ENCODE data around the gene PCDH10. TPM values are rescaled to one million over a fixed set of nuclear protein-coding genes. Genes with fewer than 3 reads are reported as not detected.

Gene PCDH10
- total RNA-seq, 4 donors from 2014 or later: 0.37 to 0.39 TPM; not detected in 2

- TF ChIP-seq, protein P1, sequence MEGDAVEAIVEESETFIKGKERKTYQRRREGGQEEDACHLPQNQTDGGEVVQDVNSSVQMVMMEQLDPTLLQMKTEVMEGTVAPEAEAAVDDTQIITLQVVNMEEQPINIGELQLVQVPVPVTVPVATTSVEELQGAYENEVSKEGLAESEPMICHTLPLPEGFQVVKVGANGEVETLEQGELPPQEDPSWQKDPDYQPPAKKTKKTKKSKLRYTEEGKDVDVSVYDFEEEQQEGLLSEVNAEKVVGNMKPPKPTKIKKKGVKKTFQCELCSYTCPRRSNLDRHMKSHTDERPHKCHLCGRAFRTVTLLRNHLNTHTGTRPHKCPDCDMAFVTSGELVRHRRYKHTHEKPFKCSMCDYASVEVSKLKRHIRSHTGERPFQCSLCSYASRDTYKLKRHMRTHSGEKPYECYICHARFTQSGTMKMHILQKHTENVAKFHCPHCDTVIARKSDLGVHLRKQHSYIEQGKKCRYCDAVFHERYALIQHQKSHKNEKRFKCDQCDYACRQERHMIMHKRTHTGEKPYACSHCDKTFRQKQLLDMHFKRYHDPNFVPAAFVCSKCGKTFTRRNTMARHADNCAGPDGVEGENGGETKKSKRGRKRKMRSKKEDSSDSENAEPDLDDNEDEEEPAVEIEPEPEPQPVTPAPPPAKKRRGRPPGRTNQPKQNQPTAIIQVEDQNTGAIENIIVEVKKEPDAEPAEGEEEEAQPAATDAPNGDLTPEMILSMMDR (IDR thresholded peaks at IDR 0.05): no peak
- no peak for TF ChIP-seq POLR2A (IDR thresholded peaks at IDR 0.05)
- intact Hi-C loops (cut with DNase I; ENCODE audit: low total_unique reads): no loop called here
- DNase-seq (ENCODE audit: low spot score in 2 of 2): no peak
- no peak overlapping the region for H3K4me3 ChIP-seq (ENCODE audit: low read depth, poor library complexity, severe bottlenecking)
Measured at GRCh38 chr4:133129237-133129636, 19.9 kb upstream of the PCDH10 start.

- 69 to 78% methylated on average over 2 of the region's 2 CpGs for WGBS, 2 donors
- intact Hi-C loops (cut with DNase I; ENCODE audit: low total_unique reads): no loop called here
- no peak for DNase-seq (ENCODE audit: low spot score in 2 of 2)
- no peak for TF ChIP-seq POLR2A (IDR thresholded peaks at IDR 0.05)
- TF ChIP-seq, protein P1 (IDR thresholded peaks at IDR 0.05): no peak
- H3K4me3 ChIP-seq (ENCODE audit: low read depth, poor library complexity, severe bottlenecking): no peak overlapping the region
Measured at GRCh38 chr4:133130171-133130570, 18.9 kb upstream of the PCDH10 start.

GRCh38 chr4:133131829-133132460 lies 17.1 kb upstream of the PCDH10 start:
- intact Hi-C loops (cut with DNase I; ENCODE audit: low total_unique reads): no loop called here
- no peak for DNase-seq (ENCODE audit: low spot score in 2 of 2)
- H3K4me3 ChIP-seq (ENCODE audit: low read depth, poor library complexity, severe bottlenecking): no peak overlapping the region
- 56 to 59% methylated on average over 2 of the region's 2 CpGs for WGBS, 2 donors
- no peak for TF ChIP-seq POLR2A (IDR thresholded peaks at IDR 0.05)
- TF ChIP-seq, protein P1 (IDR thresholded peaks at IDR 0.05): no peak

- TF ChIP-seq, protein P1 (IDR thresholded peaks at IDR 0.05): no peak
- TF ChIP-seq POLR2A (IDR thresholded peaks at IDR 0.05): no peak
- 81 to 90% methylated on average over 3 of the region's 3 CpGs for WGBS, 2 donors
Measured at GRCh38 chr4:133136833-133137232, 12.3 kb upstream of the PCDH10 start.

GRCh38 chr4:133137571-133137970 lies 11.5 kb upstream of the PCDH10 start:
- no peak for DNase-seq (ENCODE audit: low spot score in 2 of 2)
- no peak overlapping the region for H3K4me3 ChIP-seq (ENCODE audit: low read depth, poor library complexity, severe bottlenecking)
- no peak for TF ChIP-seq POLR2A (IDR thresholded peaks at IDR 0.05)
- TF ChIP-seq, protein P1 (IDR thresholded peaks at IDR 0.05): no peak
- intact Hi-C loops (cut with DNase I; ENCODE audit: low total_unique reads): no loop called here
- WGBS, 2 donors: 55 to 60% methylated on average over 1 of the region's 1 CpG

More at GRCh38 chr4:133136833-133137232, 12.3 kb upstream of the PCDH10 start:
- intact Hi-C loops (cut with DNase I; ENCODE audit: low total_unique reads): no loop called here
- no peak overlapping the region for H3K4me3 ChIP-seq (ENCODE audit: low read depth, poor library complexity, severe bottlenecking)
- no peak for DNase-seq (ENCODE audit: low spot score in 2 of 2)
